Measurements from ENCODE around the gene ITGBL1.

- no peak for TF ChIP-seq CTCF (IDR thresholded peaks at IDR 0.05)
- no peak for TF ChIP-seq POLR2A (IDR thresholded peaks at IDR 0.05)
These were observed 36.9 kb upstream of the ITGBL1 start for GRCh38 chr13:101415358-101416174.

Measured in lower leg skin (tissue), 3 donors.